HAP-1 (cell line): Measurements from ENCODE around the gene ATP6V1G1.

Source experiments
- DNase-seq, 2 experiments: peaks; one replicate each; pipeline ENCODE4 v3.0.0-alpha.2; 2016 to 2020; ENCODE audit warnings: low spot score in 2 of 2
- H3K27me3 ChIP-seq: fragments of 250-450 bp; sonication (Bioruptor Pico); 2 replicates; pipeline ENCODE4 v1.5.1; 2020; ENCODE audit warnings: low read depth, mild to moderate bottlenecking, moderate library complexity
- H3K36me3 ChIP-seq: fragments of 250-450 bp; sonication (Bioruptor Pico); replicated peaks from 2 replicates; pipeline ENCODE4 v1.5.1; 2020; ENCODE audit warnings: mild to moderate bottlenecking
- H3K4me1 ChIP-seq: fragments of 250-450 bp; sonication (Bioruptor Pico); 2 replicates; pipeline ENCODE4 v1.5.1; 2020; ENCODE audit warnings: mild to moderate bottlenecking
- H3K4me3 ChIP-seq: fragments of 250-450 bp; sonication (Bioruptor Pico); 2 replicates; pipeline ENCODE4 v1.5.1; 2020; ENCODE audit warnings: mild to moderate bottlenecking, moderate library complexity
- H3K9me3 ChIP-seq: fragments of 250-450 bp; sonication (Bioruptor Pico); 2 replicates; pipeline ENCODE4 v1.5.1; 2020; ENCODE audit warnings: mild to moderate bottlenecking, moderate library complexity
- in situ Hi-C: fragments of 300-500 bp; cut with MboI; formaldehyde crosslinking; loops from 3 replicates; pipeline ENCODE4 v1.14.3; 2020; ENCODE audit warnings: low sequenced_read_pairs, inconsistent platforms, mixed read lengths

Gene ATP6V1G1, protein sequence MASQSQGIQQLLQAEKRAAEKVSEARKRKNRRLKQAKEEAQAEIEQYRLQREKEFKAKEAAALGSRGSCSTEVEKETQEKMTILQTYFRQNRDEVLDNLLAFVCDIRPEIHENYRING

DNA sequence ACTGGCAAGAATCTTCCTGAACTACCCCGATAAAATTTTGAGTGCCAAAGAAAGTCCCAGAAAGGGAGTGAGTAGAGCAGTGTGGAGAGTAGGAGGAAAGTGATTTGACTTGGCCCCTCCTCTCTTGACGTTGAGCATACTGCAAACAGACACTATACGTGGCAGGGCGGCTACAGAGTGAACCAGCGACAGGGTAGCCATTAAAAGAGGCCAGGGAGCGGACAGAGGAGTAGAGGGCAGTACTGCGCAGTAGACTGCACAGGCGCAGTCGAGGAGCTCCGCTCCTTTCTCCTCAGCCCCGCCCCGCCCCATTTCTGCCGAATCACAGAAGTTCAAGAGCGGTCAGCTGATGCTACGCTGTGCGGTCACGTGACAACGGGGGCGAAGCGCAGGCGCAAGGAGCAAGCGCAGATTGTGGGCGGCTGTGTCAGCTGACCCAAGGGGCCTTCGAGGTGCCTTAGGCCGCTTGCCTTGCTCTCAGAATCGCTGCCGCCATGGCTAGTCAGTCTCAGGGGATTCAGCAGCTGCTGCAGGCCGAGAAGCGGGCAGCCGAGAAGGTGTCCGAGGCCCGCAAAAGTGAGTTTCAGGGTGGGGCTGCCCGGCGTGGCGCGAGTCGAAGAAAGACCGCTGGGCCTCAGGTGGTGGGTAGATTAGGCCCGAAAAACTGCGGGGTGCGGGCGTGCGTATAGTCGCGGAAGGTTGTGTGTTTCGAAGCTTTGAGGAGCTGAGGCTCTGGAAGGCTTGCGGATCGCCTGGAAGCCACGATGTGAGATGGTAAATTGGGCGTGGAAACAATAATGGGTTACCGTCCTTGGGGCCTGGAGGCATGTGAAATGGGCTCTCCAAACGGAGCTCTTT, at the start of gene ATP6V1G1:
Gene ATP6V1G1 (plus strand): TSS at position 425 of the 858 bp plus-strand sequence. CDS start 70 bp downstream, at position 495.
- in situ Hi-C loops: no loop called here
- peak; percentile 97 to 100 for DNase-seq
- peak within 1 kb of the TSS; percentile 83 for H3K4me3 ChIP-seq
- no peaks in the 10 kb centered on the region for H3K27me3 ChIP-seq
- H3K4me1 ChIP-seq: peaks cover 19% of the 10 kb centered on the region
- 0 out of 2 replicates have a peak, but pooled peaks cover 2% of the 10 kb centered on the region for H3K9me3 ChIP-seq
- H3K36me3 ChIP-seq: peaks cover 4% of the 10 kb centered on the region

DNA sequence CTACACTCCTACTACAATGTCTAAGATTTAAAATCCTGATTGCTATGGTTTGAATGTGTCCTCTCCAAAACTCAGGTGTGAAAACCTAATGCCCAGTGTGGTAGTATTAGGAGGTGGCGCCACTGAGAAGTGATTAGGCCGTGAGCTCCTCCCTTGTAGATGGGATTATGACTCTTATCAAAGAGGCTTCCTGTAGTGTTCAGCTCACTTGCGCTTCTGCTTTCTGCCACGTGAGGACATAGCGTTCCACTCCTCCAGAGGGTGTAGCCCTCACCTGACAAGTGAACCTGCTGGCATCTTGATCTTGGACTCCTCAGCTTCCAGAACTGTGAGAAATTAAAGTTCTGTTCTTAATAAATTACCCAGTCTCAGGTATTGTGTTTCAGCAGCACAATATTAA, 49.3 kb upstream of the ATP6V1G1 start:
- H3K27me3 ChIP-seq: peaks cover 30% of the 10 kb centered on the region
- H3K36me3 ChIP-seq: no peaks in the 10 kb centered on the region
- no peaks in the 10 kb centered on the region for H3K4me1 ChIP-seq
- in situ Hi-C loops: no loop called here
- H3K9me3 ChIP-seq: no peaks in the 10 kb centered on the region
- peak; percentile 8 to 24 for DNase-seq
- no peak overlapping the region for H3K4me3 ChIP-seq

DNA sequence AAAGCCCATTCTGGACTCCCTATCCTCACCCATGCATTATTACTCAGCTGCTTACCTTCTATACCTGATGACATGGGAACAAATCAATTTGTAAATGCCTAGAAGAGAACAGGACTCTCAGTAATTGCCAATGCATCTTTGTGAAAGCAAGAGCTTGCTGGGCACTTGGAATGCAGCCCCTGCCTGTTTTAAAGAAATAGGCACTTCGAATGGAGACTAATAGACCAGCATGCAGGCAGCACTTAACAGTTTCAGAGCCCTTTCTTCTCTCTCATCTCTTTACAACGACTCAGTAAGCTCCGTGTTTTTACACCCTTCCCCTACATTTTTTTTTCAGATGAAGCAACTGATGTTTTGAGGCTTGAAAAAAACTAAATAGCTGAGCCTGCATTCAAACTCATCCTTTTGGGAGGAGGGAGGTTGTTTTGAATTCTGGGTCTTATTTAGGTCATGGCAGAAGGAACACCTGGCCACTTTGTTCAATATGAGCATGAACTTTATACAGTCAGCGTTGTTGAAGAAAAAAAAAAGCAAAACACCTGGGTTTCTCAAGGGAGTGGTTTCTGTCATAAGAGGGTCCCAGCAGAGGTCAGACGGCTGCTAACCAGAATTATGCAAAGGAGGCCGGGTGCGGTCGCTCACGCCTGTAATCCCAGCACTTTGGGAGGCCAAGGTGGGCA, 47.7 kb upstream of the ATP6V1G1 start:
- no peaks in the 10 kb centered on the region for H3K4me1 ChIP-seq
- peaks cover 30% of the 10 kb centered on the region for H3K27me3 ChIP-seq
- no peaks in the 10 kb centered on the region for H3K9me3 ChIP-seq
- DNase-seq: no peak
- in situ Hi-C loops: no loop called here
- no peaks in the 10 kb centered on the region for H3K36me3 ChIP-seq
- no peak overlapping the region for H3K4me3 ChIP-seq

DNA sequence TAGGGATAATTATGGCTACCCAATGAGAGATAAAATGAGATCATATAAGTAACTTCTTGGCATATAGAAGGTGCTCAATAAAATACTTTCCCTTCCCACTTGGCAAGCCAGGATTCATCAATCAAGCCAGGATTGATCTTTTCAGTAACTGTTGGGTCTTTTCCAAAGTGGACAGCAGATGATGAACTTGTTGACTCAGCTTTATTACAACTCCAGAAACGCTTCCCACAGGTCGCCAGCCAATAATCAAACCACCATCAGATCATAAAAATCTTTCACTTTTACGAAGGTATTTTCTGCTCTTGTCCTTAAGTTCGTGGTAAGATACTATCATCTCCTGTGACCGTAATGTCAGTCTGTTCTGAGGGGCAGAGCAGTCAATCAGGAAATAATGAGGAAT, 42.5 kb upstream of the ATP6V1G1 start:
- DNase-seq: no peak
- in situ Hi-C loops: no loop called here
- Histone ChIP-seq H3K36me3 (no peaks in the 10 kb centered on the region), H3K4me3 (no peak overlapping the region), H3K4me1 (no peaks in the 10 kb centered on the region), H3K9me3 (no peaks in the 10 kb centered on the region), H3K27me3 (peaks cover 43% of the 10 kb centered on the region)

DNA sequence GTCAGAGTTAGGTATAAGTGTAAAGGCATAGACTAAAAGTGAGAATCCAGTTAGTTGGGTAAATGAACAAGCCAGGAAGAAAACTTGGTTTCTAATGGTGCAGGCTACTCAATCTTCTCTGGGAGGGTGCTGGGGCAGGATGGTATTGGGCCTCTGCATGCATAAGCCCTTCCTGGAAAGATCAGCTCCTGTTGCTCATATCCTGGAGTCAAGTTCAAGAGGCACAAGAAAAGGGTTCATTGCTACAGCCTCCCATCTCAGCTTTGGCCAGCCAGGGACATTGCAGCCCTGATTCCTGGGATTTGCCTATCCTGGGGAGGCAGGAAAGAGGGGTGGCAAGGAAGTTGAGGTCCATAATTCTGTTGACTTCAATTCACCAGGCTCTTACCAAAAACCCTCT, 40.7 kb upstream of the ATP6V1G1 start:
- DNase-seq: no peak
- H3K36me3 ChIP-seq: no peaks in the 10 kb centered on the region
- in situ Hi-C loops: no loop called here
- H3K9me3 ChIP-seq: no peaks in the 10 kb centered on the region
- H3K27me3 ChIP-seq: peaks cover 43% of the 10 kb centered on the region
- H3K4me3 ChIP-seq: no peak overlapping the region
- H3K4me1 ChIP-seq: no peaks in the 10 kb centered on the region

DNA sequence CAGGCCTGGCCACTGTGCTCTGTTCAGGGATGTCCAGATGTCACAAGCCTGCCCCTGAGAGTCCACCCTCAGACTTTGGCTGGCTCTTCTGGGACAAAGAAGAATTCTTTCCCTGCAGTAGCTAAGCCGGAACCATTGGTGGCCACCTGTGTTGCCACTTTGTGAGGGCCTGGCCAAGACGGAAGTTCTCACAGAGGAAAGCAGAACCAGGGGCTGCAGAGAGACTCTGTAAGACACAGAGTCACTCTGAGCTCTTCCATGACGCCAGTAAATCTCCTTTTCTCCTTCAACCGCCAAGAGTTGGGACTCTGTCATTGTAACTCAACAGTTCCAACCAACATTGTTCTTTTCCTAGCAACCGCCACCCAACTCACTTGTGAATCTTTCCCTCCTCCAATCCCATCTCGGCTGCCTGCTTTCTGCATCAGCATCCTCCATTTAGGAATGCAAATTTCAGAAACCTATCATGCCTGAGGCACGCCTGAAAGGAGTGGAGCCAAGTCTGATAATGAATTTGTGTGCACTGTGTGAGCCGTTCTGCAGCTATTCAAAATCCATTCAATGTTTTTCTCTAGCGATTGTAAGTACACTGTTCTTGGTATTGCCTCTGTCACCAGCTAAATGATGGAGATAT, 37.8 kb upstream of the ATP6V1G1 start:
- DNase-seq: no peak

DNA sequence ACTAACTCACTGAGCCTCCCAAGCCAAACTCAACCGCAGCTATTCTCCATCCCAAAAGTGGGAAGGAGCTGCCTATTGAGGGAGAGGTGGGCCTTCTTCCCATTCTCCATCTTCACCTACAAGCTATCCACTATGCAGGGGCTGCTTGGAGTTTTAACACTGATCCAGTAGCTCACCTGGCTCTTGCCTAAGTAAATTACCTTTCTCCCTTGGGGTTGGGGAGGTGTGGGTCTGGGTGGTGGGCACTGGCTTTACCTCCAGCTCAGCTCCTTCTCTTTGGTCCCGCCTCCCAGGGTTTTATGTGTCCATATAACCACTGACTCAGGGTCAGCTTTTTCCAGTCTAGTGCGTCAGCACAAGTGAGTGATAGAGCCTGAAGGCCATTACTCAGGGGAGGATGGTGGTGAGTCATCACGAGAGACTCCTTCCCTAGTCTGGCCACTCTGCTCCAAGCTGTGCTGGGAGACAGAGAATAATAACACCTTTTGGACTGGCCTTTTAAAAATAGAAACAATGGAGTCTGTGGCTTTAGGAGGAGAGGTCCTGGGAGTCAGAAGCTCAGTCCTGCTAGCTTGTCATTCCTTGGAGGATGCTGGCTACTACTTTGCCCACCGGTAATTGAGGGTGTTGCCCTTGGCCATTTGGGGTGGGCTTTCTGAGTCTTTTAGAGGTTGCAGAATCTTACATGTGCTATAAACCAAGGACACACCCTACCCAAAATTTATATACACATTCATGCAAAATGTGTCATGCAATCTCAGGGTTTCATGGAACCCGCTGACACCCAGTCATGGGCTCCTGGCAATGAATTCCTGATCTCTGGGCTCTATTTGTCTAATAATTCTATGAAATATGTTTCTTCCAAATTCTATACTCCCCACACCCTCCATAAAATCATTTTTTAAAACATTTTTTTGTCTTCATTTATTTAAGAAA, 35.6 kb upstream of the ATP6V1G1 start:
- H3K4me3 ChIP-seq: no peak overlapping the region
- H3K4me1 ChIP-seq: no peaks in the 10 kb centered on the region
- DNase-seq: no peak
- H3K9me3 ChIP-seq: no peaks in the 10 kb centered on the region
- H3K27me3 ChIP-seq: peaks cover 25% of the 10 kb centered on the region
- H3K36me3 ChIP-seq: no peaks in the 10 kb centered on the region
- in situ Hi-C loops: no loop called here

More for the DNA sequence above, 37.8 kb upstream of the ATP6V1G1 start:
- Histone ChIP-seq H3K27me3 (peaks cover 38% of the 10 kb centered on the region), H3K36me3 (no peaks in the 10 kb centered on the region), H3K9me3 (no peaks in the 10 kb centered on the region), H3K4me3 (no peak overlapping the region), H3K4me1 (no peaks in the 10 kb centered on the region)
- in situ Hi-C loops: no loop called here

DNA sequence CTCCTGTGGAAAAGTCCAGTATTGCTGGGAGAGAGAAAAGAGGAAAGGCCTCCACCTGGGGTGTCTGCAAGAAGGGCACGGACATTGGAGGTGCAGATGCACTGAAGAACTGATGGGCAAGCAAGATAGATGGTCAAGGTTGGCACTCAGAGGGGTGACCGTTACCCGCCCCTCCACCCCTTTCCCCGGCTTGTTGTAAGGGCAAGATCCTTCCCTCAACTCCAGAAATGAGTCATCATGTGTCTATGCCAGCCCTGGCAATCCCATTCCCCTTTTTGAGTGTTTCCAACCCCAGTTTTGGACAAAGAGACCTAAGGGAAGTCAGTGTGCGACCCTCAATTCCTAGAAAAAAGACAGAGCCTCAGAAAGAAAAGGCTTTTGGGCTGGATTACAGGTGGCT, 34.9 kb upstream of the ATP6V1G1 start:
- no peaks in the 10 kb centered on the region for H3K36me3 ChIP-seq
- H3K4me3 ChIP-seq: no peak overlapping the region
- H3K4me1 ChIP-seq: no peaks in the 10 kb centered on the region
- H3K27me3 ChIP-seq: peaks cover 18% of the 10 kb centered on the region
- DNase-seq: no peak
- in situ Hi-C loops: no loop called here
- no peaks in the 10 kb centered on the region for H3K9me3 ChIP-seq

DNA sequence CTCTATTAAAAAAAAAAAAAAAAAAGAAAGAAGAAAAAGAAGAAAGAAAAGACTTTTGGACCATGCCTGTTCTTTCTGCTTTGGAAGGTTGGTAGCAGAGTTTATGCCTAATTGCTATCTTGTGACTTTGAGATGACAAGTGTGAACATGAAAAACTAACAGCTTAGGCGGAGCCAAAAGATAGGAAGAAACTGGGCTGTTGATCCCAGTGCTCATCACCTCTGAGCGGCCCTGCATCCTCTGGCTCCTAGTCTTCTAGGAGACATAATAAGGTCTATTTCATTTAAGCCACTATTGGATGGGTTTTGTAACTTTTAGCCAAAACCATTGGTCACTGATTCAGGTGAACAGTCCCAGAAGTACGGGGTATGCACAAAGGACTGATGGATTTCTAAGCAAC, 34.4 kb upstream of the ATP6V1G1 start:
- DNase-seq: no peak
- H3K4me3 ChIP-seq: no peak overlapping the region
- no peaks in the 10 kb centered on the region for H3K9me3 ChIP-seq
- peaks cover 15% of the 10 kb centered on the region for H3K27me3 ChIP-seq
- H3K4me1 ChIP-seq: no peaks in the 10 kb centered on the region
- in situ Hi-C loops: no loop called here
- H3K36me3 ChIP-seq: no peaks in the 10 kb centered on the region

DNA sequence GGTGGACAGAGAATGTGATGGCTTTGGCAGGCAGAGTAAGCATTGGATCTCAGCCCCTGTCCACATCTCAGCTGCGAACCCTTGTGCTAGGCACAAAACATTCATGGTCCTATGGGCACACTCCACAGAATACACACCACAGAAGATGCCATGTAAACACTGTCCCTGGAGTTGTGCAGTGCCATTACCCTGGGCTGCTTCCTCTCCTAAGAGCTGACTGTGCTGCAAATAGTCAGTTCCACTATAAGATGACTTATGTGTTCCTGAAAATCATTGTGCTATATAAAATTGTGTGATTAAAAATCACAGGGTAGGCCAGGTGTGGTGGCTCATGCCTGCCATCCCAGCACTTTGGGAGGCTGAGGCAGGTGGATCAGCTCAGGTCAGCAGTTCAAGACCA, 31.9 kb upstream of the ATP6V1G1 start:
- in situ Hi-C loops: no loop called here
- H3K4me3 ChIP-seq: no peak overlapping the region
- DNase-seq: no peak

DNA sequence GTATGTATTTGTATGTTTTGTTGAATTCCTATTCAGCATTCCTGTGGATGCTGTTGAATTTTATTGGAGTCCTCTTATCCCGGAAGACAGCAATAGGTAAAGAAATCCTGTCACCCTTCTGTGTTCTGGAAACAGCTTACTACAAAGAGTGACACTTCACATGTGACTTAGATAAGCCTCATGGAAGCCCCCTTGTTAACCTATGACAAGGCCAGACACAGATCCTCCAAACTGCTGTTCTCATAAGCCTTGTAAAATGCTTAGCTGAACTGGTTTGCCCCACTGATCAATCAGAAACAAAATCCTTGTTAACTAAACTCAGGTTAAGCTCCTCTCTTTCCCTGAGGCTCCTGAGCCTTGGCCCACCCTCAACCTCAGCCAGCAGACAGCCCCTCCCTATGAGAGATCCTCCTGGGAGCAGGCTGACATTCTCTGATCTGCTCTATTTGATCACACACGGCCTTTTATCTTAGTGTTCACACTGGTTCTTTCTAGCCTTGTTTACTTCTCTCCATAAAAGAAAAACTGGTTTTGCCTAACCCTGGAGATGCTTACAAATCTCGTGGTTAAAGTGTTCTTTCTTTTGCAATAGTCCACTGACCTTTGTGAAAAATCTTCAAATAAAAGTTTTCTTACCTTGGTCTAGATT, 29.4 kb upstream of the ATP6V1G1 start:
- Histone ChIP-seq H3K4me3 (no peak overlapping the region), H3K36me3 (no peaks in the 10 kb centered on the region), H3K9me3 (no peaks in the 10 kb centered on the region), H3K27me3 (peaks cover 9% of the 10 kb centered on the region), H3K4me1 (no peaks in the 10 kb centered on the region)
- no peak for DNase-seq
- in situ Hi-C loops: no loop called here

More for the DNA sequence above, 31.9 kb upstream of the ATP6V1G1 start:
- Histone ChIP-seq H3K27me3 (peaks cover 2% of the 10 kb centered on the region; the same call in 1 of the 2 replicates), H3K4me1 (no peaks in the 10 kb centered on the region), H3K36me3 (no peaks in the 10 kb centered on the region), H3K9me3 (no peaks in the 10 kb centered on the region)

DNA sequence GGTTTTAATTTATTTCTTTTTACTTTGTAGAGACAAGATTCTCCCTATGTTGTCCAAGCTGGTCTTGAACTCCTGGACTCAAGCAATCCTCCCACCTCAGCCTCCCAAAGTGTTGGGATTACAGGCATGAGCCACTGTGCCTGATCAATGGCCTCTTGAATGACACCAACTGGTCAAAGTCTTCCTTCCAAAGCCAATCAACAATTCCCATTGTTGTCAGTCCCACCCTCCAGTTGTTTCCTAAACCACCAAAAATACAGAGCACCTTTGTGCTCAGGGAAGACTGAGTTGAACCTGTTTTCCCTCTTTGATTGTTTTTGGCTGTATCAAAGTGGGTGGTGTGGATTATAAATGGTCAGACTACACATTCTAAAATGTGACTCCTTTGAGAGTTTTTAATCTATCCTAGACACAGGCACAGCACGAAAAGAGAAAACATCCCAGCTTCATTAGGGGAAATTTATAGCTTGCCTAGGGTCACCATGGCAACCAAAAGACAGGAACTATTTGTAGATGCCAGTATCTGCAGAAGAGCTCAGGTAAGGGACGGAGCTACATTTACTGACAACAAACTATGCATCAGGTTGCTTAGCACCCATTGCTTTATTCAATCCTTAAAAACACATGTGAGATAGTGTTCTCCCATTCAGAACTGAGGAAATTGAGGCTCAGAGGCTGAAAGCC, 27.6 kb upstream of the ATP6V1G1 start:
- Histone ChIP-seq H3K4me1 (no peaks in the 10 kb centered on the region), H3K36me3 (no peaks in the 10 kb centered on the region), H3K9me3 (no peaks in the 10 kb centered on the region), H3K4me3 (no peak overlapping the region), H3K27me3 (peaks cover 18% of the 10 kb centered on the region)
- DNase-seq: no peak
- in situ Hi-C loops: no loop called here
